Adrenal gland (tissue), 12 donors: Measurements from ENCODE around the gene FBXW7. TPM values are rescaled to one million over a fixed set of nuclear protein-coding genes. Genes with fewer than 3 reads are reported as not detected.

Experiments used
- DNase-seq, 7 donors: peaks; one replicate each; pipeline ENCODE4 v3.0.0-alpha.2; 2019 to 2020
- H3K27ac ChIP-seq, 5 donors: fragments of 200-600 bp; sonication (generic) in 4 of 5; 1 replicate in 3 of 5; 2 replicates in 2 of 5; pipeline versions ENCODE4 v1.5.1 to v1.8.0; 2016 to 2020; ENCODE audit warnings: mild to moderate bottlenecking in 1 of 5
- H3K27me3 ChIP-seq: fragments of 200-600 bp; 2 replicates; pipeline ENCODE4 v1.8.0; 2021
- H3K36me3 ChIP-seq, 2 donors: fragments of 200-600 bp; replicated peaks in 1 of 2; 1 replicate in 1 of 2; 2 replicates in 1 of 2; pipeline versions ENCODE4 v1.5.1 to v1.8.0; 2018 to 2022
- H3K4me1 ChIP-seq, 2 donors: fragments of 200-600 bp; replicated peaks in 1 of 2; 1 replicate in 1 of 2; 2 replicates in 1 of 2; pipeline versions ENCODE4 v1.5.1 to v1.8.0; 2018 to 2021
- H3K4me3 ChIP-seq, 4 donors: fragments of 200-600 bp; sonication (generic) in 3 of 4; one replicate each; pipeline ENCODE4 v1.5.1; 2016 to 2018
- H3K9me3 ChIP-seq, 3 donors: fragments of 200-600 bp; sonication (generic) in 1 of 3; replicated peaks in 1 of 3; 1 replicate in 2 of 3; 2 replicates in 1 of 3; pipeline versions ENCODE4 v1.5.1 to v1.8.0; 2016 to 2021
- POLR2A ChIP-seq, 2 donors: fragments of 450-650 bp; IDR thresholded peaks; one replicate each; pipeline ENCODE4 v1.6.1; 2017; ENCODE audit warnings: antibody characterized with exemption in 2 of 2, mild to moderate bottlenecking in 2 of 2, moderate library complexity in 1 of 2
- WGBS, 4 donors: extraction: QIAGEN DNeasy Blood & Tissue Kit in 2 of 4; methylation state at CpG; one replicate each; pipeline versions ENCODE4 v1.1.5 to v1.1.7; 2013 to 2017; 5-methylcytosine and 5-hydroxymethylcytosine counted together
- intact Hi-C, 2 donors: fragments of 100-400 bp; cut with DNase I; formaldehyde crosslinking; loops; one replicate each; pipeline versions ENCODE4 v1.14.1 to v1.15.0; 2022 to 2023
- polyA plus RNA-seq, 3 donors: library from polyadenylated mRNA; stranded (reverse); fragments of 200-250 nt in 2 of 3; fragments of 350-450 nt in 1 of 3; fragmentation: Illumina TruSeq in 1 of 3; extraction: RNeasy Lipid Tissue Mini Kit (QIAGEN cat#74804) in 1 of 3; gene quantifications; one replicate each; pipeline ENCODE4 v1.2.3, GENCODE V29; 2013 to 2014
- total RNA-seq, 9 donors: library from RNA; depleted of rRNA in 4 of 9; stranded (reverse); fragments of >200 nt in 4 of 9; fragments of 120-200 nt in 1 of 9; fragmentation: NEBNext Ultra II Directional in 1 of 9; extraction: Animal tissue kit (Norgen Biotek cat#: 25700) in 1 of 9; gene quantifications; one replicate each; pipeline versions ENCODE4 v1.1.0 to v1.2.4, GENCODE V29; 2013 to 2023
- TF ChIP-seq, protein P1 (sequence below), 6 experiments: fragments of 450-650 bp in 4 of 6; fragments of 200-600 bp in 2 of 6; sonication (generic) in 1 of 6; IDR thresholded peaks; 1 replicate in 5 of 6; 2 replicates in 1 of 6; pipeline versions ENCODE4 v1.5.1 to v1.8.0; 2016 to 2021; ENCODE audit warnings: antibody characterized with exemption in 6 of 6, mild to moderate bottlenecking in 2 of 6, moderate library complexity in 1 of 6
- donor health status: healthy with polysubstance abuse.
- donor health status: Bipolar disorder and iron deficiency.
- donor health status: DM: yes; HTN: yes; CAD: no.
- donor health status: DM: no; HTN: no; CAD: no.
- donor health status: DM: no; HTN: no; CAD: no.
- donor health status: DM: yes; HTN: yes; CAD: no.

Gene FBXW7
- total and polyA plus RNA-seq, 12 donors = 17.6 to 55.5 (median 30.9) TPM

- Histone ChIP-seq H3K36me3 (peaks cover 3 to 11% of the 10 kb centered on the region in 2 donors), H3K27ac (no peak overlapping the region), H3K9me3 (peaks cover 0 to 12% (median 0%) of the 10 kb centered on the region in 3 donors), H3K4me3 (no peak overlapping the region), H3K4me1 (no peaks in the 10 kb centered on the region), H3K27me3 (no peaks in the 10 kb centered on the region)
- TF ChIP-seq POLR2A (IDR thresholded peaks at IDR 0.05) = no peak
- TF ChIP-seq, protein P1, sequence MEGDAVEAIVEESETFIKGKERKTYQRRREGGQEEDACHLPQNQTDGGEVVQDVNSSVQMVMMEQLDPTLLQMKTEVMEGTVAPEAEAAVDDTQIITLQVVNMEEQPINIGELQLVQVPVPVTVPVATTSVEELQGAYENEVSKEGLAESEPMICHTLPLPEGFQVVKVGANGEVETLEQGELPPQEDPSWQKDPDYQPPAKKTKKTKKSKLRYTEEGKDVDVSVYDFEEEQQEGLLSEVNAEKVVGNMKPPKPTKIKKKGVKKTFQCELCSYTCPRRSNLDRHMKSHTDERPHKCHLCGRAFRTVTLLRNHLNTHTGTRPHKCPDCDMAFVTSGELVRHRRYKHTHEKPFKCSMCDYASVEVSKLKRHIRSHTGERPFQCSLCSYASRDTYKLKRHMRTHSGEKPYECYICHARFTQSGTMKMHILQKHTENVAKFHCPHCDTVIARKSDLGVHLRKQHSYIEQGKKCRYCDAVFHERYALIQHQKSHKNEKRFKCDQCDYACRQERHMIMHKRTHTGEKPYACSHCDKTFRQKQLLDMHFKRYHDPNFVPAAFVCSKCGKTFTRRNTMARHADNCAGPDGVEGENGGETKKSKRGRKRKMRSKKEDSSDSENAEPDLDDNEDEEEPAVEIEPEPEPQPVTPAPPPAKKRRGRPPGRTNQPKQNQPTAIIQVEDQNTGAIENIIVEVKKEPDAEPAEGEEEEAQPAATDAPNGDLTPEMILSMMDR (IDR thresholded peaks at IDR 0.05) = no peak
- 57 to 65% (median 61%) methylated on average over 3 of the region's 3 CpGs for WGBS, 4 donors
- no peak for DNase-seq
- intact Hi-C loops = no loop called here
These were observed 201.0 kb downstream of the FBXW7 start for GRCh38 chr4:152334931-152335330.

DNA sequence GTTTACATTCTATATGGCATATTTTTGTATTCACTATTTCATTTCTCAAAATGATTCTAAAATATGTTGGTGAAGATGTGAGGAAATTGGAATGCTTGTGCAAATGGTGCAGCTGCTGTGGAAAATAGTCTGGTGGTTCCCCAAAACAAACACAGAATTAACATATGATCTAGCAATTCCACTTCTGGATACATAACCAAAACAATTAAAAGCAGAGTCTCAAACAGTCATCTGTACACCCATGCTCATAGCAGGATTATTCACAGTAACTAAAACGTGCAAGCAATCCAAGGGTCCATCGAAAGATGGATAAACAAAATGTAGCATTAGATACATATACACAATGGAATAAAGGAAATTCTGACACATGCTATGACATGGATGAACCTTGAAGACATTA is 204.8 kb downstream of the FBXW7 start:
- no peak overlapping the region for H3K4me3 ChIP-seq
- 88 to 99% (median 93%) methylated on average over 2 of the region's 2 CpGs for WGBS, 4 donors
- no peak overlapping the region for H3K27ac ChIP-seq
- H3K9me3 ChIP-seq = peaks cover 0 to 2% (median 0%) of the 10 kb centered on the region in 3 donors
- no peaks in the 10 kb centered on the region for H3K27me3 ChIP-seq
- intact Hi-C loops = no loop called here
- DNase-seq = no peak
- TF ChIP-seq POLR2A (IDR thresholded peaks at IDR 0.05) = no peak
- TF ChIP-seq, protein P1 (IDR thresholded peaks at IDR 0.05) = no peak
- no peaks in the 10 kb centered on the region for H3K4me1 ChIP-seq
- peaks cover 3 to 24% of the 10 kb centered on the region in 2 donors for H3K36me3 ChIP-seq

DNA sequence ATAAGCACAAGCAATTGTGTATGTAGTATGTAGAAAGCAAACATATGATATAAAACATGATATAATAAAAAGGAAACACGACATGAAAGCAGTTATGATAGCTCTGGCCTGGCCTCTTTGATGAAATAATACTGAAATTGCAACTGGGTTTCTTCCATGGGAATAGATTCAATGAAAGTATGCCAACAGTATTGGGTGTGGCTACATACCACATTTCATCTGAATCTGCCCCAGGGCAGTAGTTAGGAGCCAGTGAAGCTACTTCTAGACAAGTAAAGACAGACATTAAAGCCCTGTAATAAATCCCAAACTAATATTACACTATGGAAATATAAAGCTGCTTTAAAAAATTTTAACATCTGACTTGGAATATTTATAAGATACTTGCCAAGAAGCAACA is 207.3 kb downstream of the FBXW7 start:
- DNase-seq = no peak
- Histone ChIP-seq H3K36me3 (peaks cover 3 to 24% of the 10 kb centered on the region in 2 donors), H3K9me3 (no peaks in the 10 kb centered on the region), H3K4me1 (no peaks in the 10 kb centered on the region), H3K27me3 (no peaks in the 10 kb centered on the region), H3K27ac (no peak overlapping the region), H3K4me3 (no peak overlapping the region)
- 84 to 88% (median 85%) methylated on average over 1 of the region's 1 CpG for WGBS, 4 donors
- intact Hi-C loops = no loop called here
- TF ChIP-seq, protein P1 (IDR thresholded peaks at IDR 0.05) = no peak
- TF ChIP-seq POLR2A (IDR thresholded peaks at IDR 0.05) = no peak

- intact Hi-C loops = no loop called here
- H3K4me3 ChIP-seq = no peak overlapping the region
- no peak overlapping the region for H3K27ac ChIP-seq
- 86 to 90% (median 87%) methylated on average over 6 of the region's 6 CpGs for WGBS, 4 donors
- no peak for TF ChIP-seq POLR2A (IDR thresholded peaks at IDR 0.05)
- TF ChIP-seq, protein P1 (IDR thresholded peaks at IDR 0.05) = no peak
- H3K4me1 ChIP-seq = no peaks in the 10 kb centered on the region
- no peaks in the 10 kb centered on the region for H3K9me3 ChIP-seq
- H3K27me3 ChIP-seq = no peaks in the 10 kb centered on the region
- H3K36me3 ChIP-seq = peaks cover 3 to 27% of the 10 kb centered on the region in 2 donors
- DNase-seq = no peak
These were observed 208.1 kb downstream of the FBXW7 start for GRCh38 chr4:152327606-152328453.
